ENCODE measurements around the gene ZDHHC24.

DNA sequence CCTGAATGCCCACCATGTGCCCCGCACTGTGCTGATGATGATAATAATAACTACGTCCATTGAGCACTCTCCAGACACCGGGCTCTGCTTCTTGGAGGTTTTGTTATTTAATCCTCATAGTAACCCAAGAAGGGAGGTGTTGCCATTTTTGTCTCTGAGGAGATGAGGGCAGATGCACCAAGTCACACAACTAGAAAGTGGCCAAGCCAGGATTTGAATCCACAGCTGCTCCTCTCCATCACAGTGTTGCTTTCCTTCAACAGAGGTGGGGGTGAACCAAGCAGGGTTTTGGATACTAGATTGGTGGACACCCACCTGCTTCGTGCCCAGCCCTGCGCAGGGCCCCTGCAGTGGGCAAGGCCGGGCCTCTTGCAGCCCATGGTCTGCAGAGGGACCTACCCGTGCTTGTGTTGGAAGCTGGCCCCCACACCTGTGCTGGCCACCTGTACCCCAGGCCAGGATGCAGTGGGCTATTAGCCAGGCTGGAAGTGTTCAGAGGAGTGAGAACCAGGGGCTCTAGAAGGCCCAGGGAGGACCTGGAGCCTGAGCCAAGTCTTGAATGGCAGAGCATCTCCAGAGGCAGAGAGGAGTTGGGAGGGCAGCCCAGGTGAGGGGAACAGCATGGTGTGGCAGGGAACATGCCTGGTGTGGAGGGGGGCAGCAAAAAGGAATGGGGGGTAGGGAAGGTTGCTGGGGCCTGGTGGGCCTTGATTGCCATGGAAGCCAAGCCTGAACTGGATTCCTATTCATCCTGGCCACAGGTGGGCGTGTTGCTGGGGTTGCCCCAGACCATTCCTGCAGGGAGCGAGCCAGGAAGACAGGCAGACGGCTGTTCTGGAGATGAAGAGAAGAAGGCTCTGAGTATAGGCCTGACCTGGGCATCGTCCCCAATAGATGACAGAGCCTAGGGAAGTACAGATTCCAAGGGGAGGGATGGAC, 68.3 kb downstream of the ZDHHC24 start:
- no peak for TF ChIP-seq CTCF (conservative IDR thresholded peaks at IDR 0.05; ENCODE audit: low read length)
- no peak for TF ChIP-seq EZH2phosphoT487 (IDR thresholded peaks at IDR 0.05; ENCODE audit: borderline replicate concordance)

Data from Loucy (cell line).